GM21717 (cell line): Measurements from ENCODE around the gene TIMM8B.
"Not testable (repeated sequence)": the region's sequence is repeated elsewhere in the genome, so short reads cannot be mapped to it uniquely, and the experiment has no call there.

ENCODE experiments used
- ATAC-seq: cut with Tn5 transposase; IDR thresholded peaks from one replicate; pipeline ENCODE4 v1.9.1; 2021; ENCODE audit warnings: mild to moderate bottlenecking, moderate library complexity; ENCODE audit not compliant: unreplicated experiment

Gene TIMM8B, protein sequence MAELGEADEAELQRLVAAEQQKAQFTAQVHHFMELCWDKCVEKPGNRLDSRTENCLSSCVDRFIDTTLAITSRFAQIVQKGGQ

DNA sequence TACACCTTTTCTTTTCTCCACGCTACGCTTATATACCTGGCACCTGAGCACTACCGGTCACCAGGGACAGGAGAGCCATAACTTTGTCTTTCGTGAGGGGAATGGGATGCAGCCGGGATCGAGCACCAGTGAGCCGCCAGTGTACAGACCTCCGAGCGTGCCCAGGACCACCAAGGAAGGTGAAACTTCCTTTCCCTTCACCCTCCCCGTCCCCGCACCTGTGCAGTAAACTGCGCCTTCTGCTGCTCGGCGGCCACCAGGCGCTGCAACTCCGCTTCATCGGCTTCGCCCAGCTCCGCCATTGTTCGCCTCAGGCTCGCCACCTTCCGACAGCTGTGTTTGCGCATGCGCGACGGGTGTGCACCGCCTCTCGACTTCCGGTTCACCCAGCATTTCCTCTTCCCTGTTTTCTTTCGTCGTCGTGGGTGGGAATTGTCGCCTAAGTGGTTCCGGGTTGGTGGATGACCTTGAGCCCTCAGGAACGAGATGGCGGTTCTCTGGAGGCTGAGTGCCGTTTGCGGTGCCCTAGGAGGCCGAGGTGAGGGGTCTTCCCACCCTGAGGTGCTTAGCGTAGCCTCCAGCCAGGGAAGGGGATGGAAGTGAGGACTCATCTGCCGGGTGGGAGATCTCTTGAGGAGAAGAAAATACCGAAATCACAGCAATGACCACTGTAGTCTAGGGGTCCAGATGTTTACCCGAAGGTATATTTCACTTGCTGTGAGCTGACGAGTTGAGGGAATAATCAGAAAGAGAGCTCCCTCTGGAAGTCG, at the start of gene TIMM8B, which contains the start of gene SDHD:
Gene TIMM8B, minus strand, starts transcription at position 335 of the 770 bp plus-strand sequence. Its CDS starts 33 bp downstream, at position 302.
Gene SDHD, plus strand, starts transcription at position 452 of the 770 bp plus-strand sequence. Its CDS starts 35 bp downstream, at position 487.
- ATAC-seq, result peak; percentile 89

GRCh38 chr11:112134473-112134872, 47.9 kb upstream of the TIMM8B start:
- no peak for ATAC-seq

DNA sequence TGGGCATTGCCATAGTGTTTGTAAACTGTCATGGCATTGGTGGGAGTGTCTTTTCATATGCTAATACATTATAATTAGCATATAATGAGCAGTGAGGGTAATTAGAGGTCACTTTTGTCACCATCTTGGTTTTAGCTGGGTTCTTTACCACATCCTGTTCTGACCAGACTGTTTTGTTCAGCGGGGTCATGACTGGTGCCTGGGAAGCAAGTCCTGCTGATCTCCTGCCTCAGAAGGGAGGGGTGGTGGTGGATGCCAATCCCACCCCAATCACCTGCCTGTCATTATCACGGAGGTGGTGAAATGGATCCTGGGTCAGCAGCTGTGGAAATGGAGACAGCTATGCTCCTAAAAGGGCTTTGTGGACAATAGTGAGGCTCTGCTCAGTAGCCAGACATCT, 46.2 kb upstream of the TIMM8B start:
- ATAC-seq, result no peak

GRCh38 chr11:112129656-112130055, 43.1 kb upstream of the TIMM8B start:
- ATAC-seq, result no peak

- ATAC-seq, result no peak
Observed at GRCh38 chr11:112128483-112129121, 42.0 kb upstream of the TIMM8B start.

DNA sequence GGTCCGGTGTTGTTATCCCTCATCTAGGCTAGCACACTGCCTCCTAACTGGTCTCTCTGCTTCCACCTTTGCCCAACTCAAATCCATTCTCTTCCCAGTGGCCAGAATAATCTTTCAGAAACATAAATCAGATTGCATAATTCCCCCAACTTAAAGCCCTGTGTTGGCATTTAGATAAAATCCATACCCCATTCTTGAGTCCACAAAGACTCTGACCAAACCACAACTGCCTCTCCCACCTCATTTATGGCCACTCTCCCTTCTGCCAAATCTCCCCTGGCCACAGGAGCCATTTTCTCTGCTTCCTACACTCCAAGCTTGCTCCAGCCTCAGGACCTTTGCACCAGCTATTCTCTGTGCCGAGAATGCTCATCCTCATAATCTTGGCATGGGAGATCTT, 40.5 kb upstream of the TIMM8B start:
- no peak for ATAC-seq

- no peak for ATAC-seq
Observed at GRCh38 chr11:112123129-112123528, 36.6 kb upstream of the TIMM8B start.

DNA sequence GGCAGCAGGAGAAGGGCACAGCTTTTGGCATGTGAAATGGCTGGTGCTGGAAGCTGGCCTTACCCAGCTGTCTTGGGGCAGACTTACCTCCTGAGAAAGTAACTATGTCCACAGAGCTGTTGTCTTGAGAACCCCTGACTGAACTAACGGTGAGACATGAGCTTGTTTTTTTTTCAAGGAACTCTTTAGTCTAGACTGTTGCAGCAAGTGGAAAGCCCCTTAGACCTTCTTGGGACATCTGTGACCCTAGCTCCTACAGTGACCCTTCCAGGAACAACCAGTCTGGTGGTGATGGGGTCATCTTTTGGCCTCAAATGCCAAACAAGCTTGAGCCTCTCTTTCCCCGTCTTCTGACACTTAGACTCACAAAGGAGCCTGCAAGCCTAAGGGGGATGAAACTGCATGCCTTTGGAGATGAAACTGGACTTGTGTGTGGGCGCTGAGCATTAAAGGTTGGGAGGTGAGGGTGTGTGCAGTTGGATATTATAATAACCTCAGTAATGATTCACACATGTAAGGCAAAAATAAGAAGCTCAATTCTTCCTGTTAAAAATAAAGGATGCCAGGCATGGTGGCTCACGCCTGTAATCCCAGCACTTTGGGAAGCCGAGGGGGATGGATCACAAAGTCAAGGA, 35.5 kb upstream of the TIMM8B start:
- ATAC-seq, result no peak

- no peak for ATAC-seq
Observed at GRCh38 chr11:112118176-112118575, 31.6 kb upstream of the TIMM8B start.

GRCh38 chr11:112115386-112115785, 28.8 kb upstream of the TIMM8B start:
- no peak for ATAC-seq

DNA sequence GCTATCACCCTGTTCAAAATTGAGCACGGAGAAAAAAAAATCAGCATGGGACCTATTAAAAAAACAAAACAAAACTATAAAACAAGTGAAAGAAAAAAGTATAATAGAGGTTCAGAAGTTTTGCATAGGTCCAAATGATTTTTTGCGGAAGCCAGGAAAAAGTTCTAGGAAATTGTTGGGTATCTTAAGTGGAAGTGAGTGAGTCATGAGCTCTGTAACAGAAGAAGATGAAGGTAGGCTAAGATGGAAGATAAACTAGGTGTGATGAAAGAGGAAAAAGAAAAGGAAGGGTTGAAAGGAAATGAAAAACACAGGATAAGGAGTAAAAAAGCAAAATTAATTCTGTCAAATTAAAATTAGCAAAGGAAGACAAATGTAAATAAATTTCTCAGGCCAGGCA, 27.9 kb upstream of the TIMM8B start:
- no peak for ATAC-seq

DNA sequence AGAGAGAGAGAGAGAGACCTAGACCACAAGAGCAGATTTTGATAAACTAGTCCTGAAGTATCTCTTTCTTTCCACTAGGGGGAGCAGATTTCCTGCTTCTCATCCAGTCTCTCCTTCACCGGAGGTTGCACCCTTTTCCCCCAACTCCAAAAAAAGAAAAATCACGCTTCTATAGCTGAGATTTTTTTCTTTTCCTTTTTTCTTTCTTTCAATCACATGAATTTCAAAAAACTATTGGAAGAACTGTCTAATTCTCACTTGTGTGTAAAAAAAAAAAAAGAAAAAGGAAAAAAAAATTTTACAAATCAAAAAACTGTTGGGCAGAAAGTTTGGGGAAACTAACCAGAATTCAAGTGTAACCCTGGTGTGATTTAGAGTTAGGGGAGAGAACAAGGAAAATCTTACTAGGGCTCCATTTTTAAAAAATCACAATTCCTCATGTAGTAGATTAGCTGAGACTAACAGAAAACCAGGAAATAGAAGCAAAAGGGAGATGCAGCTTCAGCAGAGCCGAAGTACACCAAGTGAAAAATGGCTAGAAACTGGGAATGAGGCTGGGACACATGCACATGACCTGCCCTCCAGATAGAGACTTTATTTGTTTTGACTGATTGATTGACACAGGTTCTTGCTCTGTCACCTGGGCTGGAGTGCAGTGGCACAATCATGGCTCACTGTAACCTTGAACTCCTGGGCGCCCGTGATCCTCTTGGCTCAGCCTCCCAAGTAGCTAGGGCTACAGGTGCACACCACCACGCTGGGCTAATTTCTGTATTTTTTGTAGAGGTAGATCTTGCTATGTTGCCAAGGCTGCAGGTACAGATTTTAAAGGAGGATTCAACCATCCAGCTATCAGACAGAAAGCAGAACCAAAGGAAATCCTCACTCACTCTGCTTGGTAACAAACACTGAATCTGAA, 27.2 kb upstream of the TIMM8B start:
- ATAC-seq, result no peak

GRCh38 chr11:112106070-112106469, 19.5 kb upstream of the TIMM8B start:
- no peak for ATAC-seq

DNA sequence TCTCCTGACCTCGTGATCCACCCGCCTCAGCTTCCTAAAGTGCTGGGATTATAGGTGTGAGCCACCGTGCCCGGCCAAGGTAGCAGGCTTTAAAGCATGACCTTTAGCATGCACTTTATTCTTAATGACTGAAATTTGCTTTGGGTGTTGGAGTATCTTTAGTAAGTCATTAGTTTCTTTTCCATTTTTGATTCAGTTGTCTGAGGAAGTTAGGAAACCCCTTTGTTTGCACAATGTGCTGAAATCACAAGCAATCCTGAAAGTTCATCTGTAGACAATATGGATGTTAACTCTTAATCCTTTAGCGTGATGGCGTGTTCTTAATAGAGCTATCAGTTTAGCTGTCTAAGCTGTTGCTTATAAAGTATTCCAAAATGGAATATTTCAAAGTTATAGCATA, 16.9 kb upstream of the TIMM8B start:
- no peak for ATAC-seq

DNA sequence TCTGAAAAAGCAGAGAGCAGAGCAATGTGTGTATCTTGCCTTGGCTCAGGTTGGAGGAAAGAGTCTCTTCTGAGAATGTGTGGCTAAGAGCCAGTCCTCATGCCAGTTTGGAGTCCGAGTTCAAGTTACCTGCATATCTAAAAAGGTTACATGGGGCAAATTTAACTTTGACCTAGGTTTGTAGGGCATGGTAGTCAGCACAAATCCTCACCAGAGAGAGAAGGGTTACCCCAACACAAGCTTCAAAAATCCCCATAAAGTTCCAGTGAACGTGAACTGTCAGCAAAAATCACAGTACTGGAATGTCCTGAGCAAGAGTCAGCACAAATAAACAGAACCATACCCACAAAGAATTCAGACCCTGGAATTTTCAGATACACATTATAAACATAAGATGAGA, 13.9 kb upstream of the TIMM8B start:
- no peak for ATAC-seq

GRCh38 chr11:112097734-112098528, 11.4 kb upstream of the TIMM8B start:
- no peak for ATAC-seq

- no peak for ATAC-seq
Observed at GRCh38 chr11:112096194-112096593, 9.6 kb upstream of the TIMM8B start.

DNA sequence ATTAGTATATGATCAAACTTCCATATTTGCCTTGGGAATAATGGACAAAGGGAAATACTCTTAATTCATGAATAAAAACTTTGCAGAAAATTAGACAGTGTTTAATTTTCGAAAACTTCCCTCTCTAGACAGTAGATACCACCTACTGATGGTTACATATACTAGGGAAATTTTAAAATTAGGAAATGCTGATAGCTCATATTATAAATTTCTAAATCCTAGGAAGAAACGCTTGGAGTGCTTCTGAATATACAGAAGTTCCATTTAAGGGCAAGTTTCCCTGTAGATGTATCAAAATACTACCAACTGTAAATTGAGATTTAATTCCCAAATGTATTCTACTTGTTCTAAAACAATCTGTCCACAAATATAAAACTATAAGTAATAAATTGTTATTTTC, 8.7 kb upstream of the TIMM8B start:
- not testable (repeated sequence) for ATAC-seq

DNA sequence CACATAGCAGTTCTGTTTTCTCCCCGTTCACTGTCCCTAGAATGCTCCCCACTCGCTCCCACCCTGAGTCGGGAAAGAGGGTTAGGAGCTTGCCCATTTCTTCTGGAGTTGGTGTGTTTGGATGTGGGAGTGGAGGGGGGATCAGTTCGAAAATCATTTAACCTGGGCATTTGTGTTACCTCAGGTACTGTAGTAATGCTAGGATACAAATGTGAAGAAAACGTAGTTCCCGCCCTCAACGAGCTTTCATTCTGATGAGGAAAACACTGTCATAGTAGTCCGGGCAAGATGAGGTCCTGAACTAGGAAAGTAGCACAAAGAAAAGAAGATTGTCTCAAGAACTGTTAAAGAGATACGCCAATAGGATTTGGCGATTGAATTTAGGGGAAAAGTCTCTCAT, 656 bp upstream of the TIMM8B start:
- peak; percentile 1 for ATAC-seq
